Mucosa of rectum (tissue), 2 donors: ENCODE measurements around the gene RPGRIP1L.
"Not testable (repeated sequence)": the region's sequence is repeated elsewhere in the genome, so short reads cannot be mapped to it uniquely, and the experiment has no call there.

Experiments used
- H3K27ac ChIP-seq, 2 donors: one replicate each; pipeline ENCODE4 v1.7.0; 2013; ENCODE audit warnings: inconsistent platforms in 2 of 2, low read depth in 2 of 2, low read length in 2 of 2
- H3K27me3 ChIP-seq, 2 donors: one replicate each; pipeline ENCODE4 v1.7.0; 2013; ENCODE audit warnings: low read length in 2 of 2; ENCODE audit not compliant: control insufficient read depth in 2 of 2, insufficient read depth in 2 of 2
- H3K36me3 ChIP-seq, 2 donors: one replicate each; pipeline ENCODE4 v1.7.0; 2013; ENCODE audit warnings: low read length in 2 of 2; ENCODE audit not compliant: control insufficient read depth in 2 of 2, insufficient read depth in 2 of 2
- H3K4me1 ChIP-seq, 2 donors: one replicate each; pipeline ENCODE4 v1.7.0; 2013; ENCODE audit warnings: low read length in 2 of 2, mild to moderate bottlenecking in 1 of 2; ENCODE audit not compliant: control insufficient read depth in 2 of 2, insufficient read depth in 2 of 2
- H3K4me3 ChIP-seq, 2 donors: one replicate each; pipeline ENCODE4 v1.7.0; 2013; ENCODE audit warnings: low read length in 2 of 2
- H3K9ac ChIP-seq, 2 donors: one replicate each; pipeline ENCODE4 v1.7.0; 2013; ENCODE audit warnings: low read length in 2 of 2, low read depth in 1 of 2, mild to moderate bottlenecking in 1 of 2
- H3K9me3 ChIP-seq, 2 donors: one replicate each; pipeline ENCODE4 v1.7.0; 2013; ENCODE audit warnings: low read length in 2 of 2; ENCODE audit not compliant: control insufficient read depth in 2 of 2
- donor health status: healthy.
- donor health status: Normal muscosa, but diverticular disease.

The RPGRIP1L gene

DNA sequence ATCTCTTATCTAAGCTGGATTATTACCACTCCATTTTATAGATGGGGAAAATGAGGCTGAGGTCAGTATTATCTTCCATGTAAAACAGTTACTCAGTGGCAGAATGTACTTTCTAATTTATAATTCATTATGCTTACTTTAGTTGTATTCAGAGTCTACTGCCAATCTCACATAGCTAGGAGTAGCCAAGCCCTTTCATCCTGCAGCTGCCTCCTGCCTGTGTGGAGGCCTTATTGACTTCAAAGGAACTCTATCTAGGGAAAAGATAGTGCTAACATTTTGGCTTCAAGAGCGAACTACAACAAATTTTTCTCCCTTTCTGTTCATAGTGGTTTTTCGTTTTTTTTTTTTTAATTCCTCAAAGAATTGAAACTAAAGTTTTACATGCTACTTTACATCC, 12.9 kb downstream of the RPGRIP1L start:
- H3K4me3 ChIP-seq: no peak overlapping the region
- no peaks in the 10 kb centered on the region for H3K36me3 ChIP-seq
- H3K4me1 ChIP-seq: no peaks in the 10 kb centered on the region
- H3K27ac ChIP-seq: no peak overlapping the region
- H3K9me3 ChIP-seq: no peaks in the 10 kb centered on the region
- no peak overlapping the region for H3K9ac ChIP-seq
- H3K27me3 ChIP-seq: no peaks in the 10 kb centered on the region

GRCh38 chr16:53689636-53690035, 14.0 kb downstream of the RPGRIP1L start:
- Histone ChIP-seq H3K36me3 (no peaks in the 10 kb centered on the region), H3K4me1 (no peaks in the 10 kb centered on the region), H3K4me3 (no peak overlapping the region), H3K27ac (no peak overlapping the region), H3K9me3 (no peaks in the 10 kb centered on the region), H3K27me3 (no peaks in the 10 kb centered on the region), H3K9ac (no peak overlapping the region)

- Histone ChIP-seq H3K27me3 (no peaks in the 10 kb centered on the region), H3K9me3 (no peaks in the 10 kb centered on the region), H3K9ac (no peak overlapping the region), H3K4me3 (no peak overlapping the region), H3K27ac (no peak overlapping the region), H3K36me3 (no peaks in the 10 kb centered on the region), H3K4me1 (no peaks in the 10 kb centered on the region)
These were observed 16.9 kb downstream of the RPGRIP1L start for GRCh38 chr16:53686710-53687109.

- not testable (repeated sequence) for H3K4me1 ChIP-seq, H3K27me3 ChIP-seq, H3K9ac ChIP-seq, H3K36me3 ChIP-seq, H3K4me3 ChIP-seq, H3K9me3 ChIP-seq, H3K27ac ChIP-seq
These were observed 18.3 kb downstream of the RPGRIP1L start for GRCh38 chr16:53685334-53685733.

DNA sequence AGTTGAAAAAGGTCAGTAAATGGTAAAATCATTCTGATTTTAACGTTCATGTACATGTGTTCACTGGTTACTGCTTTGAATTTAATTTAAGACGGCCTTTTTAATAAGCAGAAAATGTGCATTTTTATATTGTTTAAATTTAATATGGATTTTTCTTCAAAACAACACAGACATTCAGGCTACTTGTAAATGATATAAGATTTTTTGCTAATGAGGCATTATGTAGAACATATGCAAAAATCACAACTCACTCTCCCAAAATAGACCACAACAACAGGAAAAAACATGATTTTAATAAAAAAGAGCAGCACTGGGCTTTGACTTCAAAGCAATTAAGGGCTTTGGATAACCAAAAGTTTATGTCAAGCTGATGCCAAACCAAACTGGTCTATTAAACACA, 22.3 kb downstream of the RPGRIP1L start:
- Histone ChIP-seq H3K9me3 (no peaks in the 10 kb centered on the region), H3K4me3 (no peak overlapping the region), H3K36me3 (no peaks in the 10 kb centered on the region), H3K27me3 (no peaks in the 10 kb centered on the region), H3K9ac (no peak overlapping the region), H3K4me1 (no peaks in the 10 kb centered on the region), H3K27ac (no peak overlapping the region)

GRCh38 chr16:53680756-53681155, 22.9 kb downstream of the RPGRIP1L start:
- H3K27ac ChIP-seq: no peak overlapping the region
- H3K27me3 ChIP-seq: no peaks in the 10 kb centered on the region

DNA sequence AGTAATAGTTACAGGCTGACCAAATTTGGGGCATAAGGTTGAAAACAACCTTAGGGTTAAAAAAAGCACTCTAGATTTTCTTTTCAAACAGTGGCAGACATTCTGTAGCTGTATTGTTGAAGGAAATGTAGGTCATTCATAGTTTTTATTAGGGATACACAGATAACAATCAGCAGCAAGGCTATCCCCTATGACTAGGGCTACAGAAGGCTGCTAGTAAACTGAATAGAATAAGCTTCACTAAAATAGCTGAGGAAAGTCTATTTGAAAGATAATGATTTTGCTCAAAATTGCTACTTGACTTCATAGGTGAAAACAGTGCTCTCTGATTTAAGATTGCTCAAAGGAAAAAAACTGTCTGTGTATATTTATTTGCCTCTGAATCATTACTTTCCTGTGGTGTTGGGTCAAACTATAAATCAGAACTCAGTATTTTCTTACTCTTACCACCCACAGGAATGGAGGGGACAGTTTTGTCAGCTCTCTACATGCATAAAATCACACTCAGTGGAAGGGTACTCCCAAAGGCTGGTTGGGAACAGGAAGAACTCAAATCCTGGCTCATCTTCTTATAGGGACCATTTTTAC, 24.8 kb downstream of the RPGRIP1L start:
- no peaks in the 10 kb centered on the region for H3K4me1 ChIP-seq
- no peak overlapping the region for H3K4me3 ChIP-seq
- H3K27me3 ChIP-seq: no peaks in the 10 kb centered on the region
- H3K9me3 ChIP-seq: no peaks in the 10 kb centered on the region
- no peaks in the 10 kb centered on the region for H3K36me3 ChIP-seq
- no peak overlapping the region for H3K9ac ChIP-seq
- no peak overlapping the region for H3K27ac ChIP-seq

More at GRCh38 chr16:53680756-53681155, 22.9 kb downstream of the RPGRIP1L start:
- Histone ChIP-seq H3K9ac (no peak overlapping the region), H3K36me3 (no peaks in the 10 kb centered on the region), H3K9me3 (no peaks in the 10 kb centered on the region), H3K4me1 (no peaks in the 10 kb centered on the region), H3K4me3 (no peak overlapping the region)

GRCh38 chr16:53678155-53678554, 25.5 kb downstream of the RPGRIP1L start:
- Histone ChIP-seq H3K9ac (no peak overlapping the region), H3K4me3 (no peak overlapping the region), H3K27me3 (no peaks in the 10 kb centered on the region), H3K4me1 (no peaks in the 10 kb centered on the region), H3K9me3 (no peaks in the 10 kb centered on the region), H3K36me3 (no peaks in the 10 kb centered on the region), H3K27ac (no peak overlapping the region)

DNA sequence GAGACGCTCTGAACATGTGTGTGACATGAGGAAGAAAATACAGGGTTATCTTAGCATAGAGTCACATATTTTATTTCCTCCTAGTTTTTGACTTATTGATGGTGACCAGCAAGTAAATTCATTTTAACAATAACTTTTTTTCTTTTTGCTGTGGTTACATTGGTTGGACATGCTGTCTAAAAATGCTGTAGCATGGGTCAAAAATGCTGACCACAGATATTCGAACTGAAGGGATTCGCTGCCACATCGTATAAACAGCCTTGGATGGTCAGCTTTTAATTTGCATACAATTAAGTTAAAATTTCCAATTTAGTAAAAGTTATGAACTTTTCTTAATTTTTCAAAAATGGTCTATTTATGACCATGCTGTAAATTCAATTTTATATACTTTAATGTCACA, 30.5 kb downstream of the RPGRIP1L start:
- Histone ChIP-seq H3K4me1 (no peaks in the 10 kb centered on the region), H3K9me3 (no peaks in the 10 kb centered on the region), H3K36me3 (no peaks in the 10 kb centered on the region), H3K27me3 (no peaks in the 10 kb centered on the region), H3K27ac (no peak overlapping the region), H3K9ac (no peak overlapping the region), H3K4me3 (no peak overlapping the region)

GRCh38 chr16:53672461-53672860, 31.2 kb downstream of the RPGRIP1L start:
- Histone ChIP-seq H3K4me3 (no peak overlapping the region), H3K9me3 (no peaks in the 10 kb centered on the region)

DNA sequence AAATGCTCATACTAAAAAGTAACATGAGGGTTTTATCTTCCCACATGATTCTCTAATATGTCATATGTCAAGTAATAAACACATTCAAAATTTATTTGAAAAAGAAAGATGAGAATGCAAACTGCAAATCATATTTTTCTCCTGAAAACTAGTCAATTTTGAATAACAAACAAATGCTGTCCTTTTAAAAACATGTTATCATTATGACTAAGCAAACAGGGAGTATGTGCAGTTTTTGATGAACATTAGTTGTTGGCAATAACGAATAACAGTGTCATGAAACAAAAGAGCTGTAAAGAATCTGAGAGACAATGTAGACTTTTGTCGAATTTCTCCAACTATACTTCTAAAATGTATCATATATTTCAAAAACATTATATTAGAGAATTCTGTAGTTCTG, 34.8 kb downstream of the RPGRIP1L start:
- no peaks in the 10 kb centered on the region for H3K27me3 ChIP-seq
- no peaks in the 10 kb centered on the region for H3K36me3 ChIP-seq
- no peak overlapping the region for H3K27ac ChIP-seq
- no peak overlapping the region for H3K4me3 ChIP-seq
- no peaks in the 10 kb centered on the region for H3K9me3 ChIP-seq
- H3K4me1 ChIP-seq: no peaks in the 10 kb centered on the region
- H3K9ac ChIP-seq: no peak overlapping the region

More at GRCh38 chr16:53672461-53672860, 31.2 kb downstream of the RPGRIP1L start:
- Histone ChIP-seq H3K36me3 (no peaks in the 10 kb centered on the region), H3K27me3 (no peaks in the 10 kb centered on the region), H3K27ac (no peak overlapping the region), H3K4me1 (no peaks in the 10 kb centered on the region), H3K9ac (no peak overlapping the region)
